ENCODE measurements around the gene PHLPP1. TPM values are rescaled to one million over a fixed set of nuclear protein-coding genes. Genes with fewer than 3 reads are reported as not detected.
A peak's percentile ranks its signal among the peaks of the same experiment; 100 is the strongest.

PHLPP1 gene
- total and polyA plus RNA-seq, 8 donors = 2.1 to 77.0 (median 12.5) TPM

DNA sequence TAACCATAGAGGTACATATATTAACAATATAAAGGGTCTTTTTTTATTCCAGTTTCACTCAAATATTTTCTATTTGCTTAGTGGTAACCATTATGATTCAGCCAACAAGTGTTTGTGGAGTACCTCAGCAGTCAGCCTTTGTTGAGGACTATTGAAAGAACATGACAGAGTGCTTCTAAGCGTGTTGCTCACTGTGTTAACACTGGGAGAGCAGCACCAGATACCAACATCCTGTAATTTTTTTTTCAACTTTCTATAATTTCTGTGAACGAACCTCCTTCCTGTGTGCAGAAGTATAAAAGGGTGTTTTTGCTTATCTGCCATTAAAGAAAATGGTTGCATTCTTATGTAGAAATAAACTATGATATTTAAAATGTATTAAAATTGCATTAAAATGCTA is 239.0 kb downstream of the PHLPP1 start:
- peak in 1 of 2 donors; percentile 61 for DNase-seq
- 54 to 73% (median 67%) methylated on average over 2 of the region's 2 CpGs for WGBS, 5 donors

DNA sequence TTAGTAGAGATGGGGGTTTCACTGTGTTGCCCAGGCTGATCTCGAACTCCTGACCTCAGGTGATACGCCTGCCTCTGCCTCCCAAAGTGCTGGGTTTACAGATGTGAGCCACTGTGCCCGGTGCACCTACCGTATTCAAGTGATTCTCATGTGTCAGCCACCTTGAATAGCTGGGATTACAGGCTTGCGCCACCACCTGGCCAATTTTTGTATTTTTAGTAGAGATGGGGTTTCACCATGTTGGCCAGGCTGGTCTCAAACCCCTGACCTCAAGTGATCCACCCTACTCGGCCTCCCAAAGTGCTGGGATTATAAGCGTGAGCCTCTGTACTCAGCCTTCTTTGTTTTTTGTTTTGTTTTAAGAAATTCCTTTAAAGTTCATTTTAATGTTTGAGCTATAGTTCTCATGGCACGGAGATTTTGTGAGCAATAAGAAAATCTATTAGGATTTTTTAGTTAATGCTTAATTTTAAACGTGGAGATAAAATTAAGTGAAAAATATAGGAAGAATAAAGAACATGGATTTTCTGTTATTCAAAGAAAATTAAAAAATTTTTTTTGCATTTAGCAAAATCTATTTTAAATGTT is 242.6 kb downstream of the PHLPP1 start:
- TF ChIP-seq EP300 (IDR thresholded peaks at IDR 0.05) = no peak
- TF ChIP-seq POLR2AphosphoS5 (IDR thresholded peaks at IDR 0.05) = no peak
- TF ChIP-seq, protein P1, sequence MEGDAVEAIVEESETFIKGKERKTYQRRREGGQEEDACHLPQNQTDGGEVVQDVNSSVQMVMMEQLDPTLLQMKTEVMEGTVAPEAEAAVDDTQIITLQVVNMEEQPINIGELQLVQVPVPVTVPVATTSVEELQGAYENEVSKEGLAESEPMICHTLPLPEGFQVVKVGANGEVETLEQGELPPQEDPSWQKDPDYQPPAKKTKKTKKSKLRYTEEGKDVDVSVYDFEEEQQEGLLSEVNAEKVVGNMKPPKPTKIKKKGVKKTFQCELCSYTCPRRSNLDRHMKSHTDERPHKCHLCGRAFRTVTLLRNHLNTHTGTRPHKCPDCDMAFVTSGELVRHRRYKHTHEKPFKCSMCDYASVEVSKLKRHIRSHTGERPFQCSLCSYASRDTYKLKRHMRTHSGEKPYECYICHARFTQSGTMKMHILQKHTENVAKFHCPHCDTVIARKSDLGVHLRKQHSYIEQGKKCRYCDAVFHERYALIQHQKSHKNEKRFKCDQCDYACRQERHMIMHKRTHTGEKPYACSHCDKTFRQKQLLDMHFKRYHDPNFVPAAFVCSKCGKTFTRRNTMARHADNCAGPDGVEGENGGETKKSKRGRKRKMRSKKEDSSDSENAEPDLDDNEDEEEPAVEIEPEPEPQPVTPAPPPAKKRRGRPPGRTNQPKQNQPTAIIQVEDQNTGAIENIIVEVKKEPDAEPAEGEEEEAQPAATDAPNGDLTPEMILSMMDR (IDR thresholded peaks at IDR 0.05) = peak in 4 of 7 experiments; percentile 19 to 36 (median 28)
- no peak for TF ChIP-seq POLR2A (IDR thresholded peaks at IDR 0.05)
- Histone ChIP-seq H3K27ac (no peak overlapping the region), H3K36me3 (peaks cover 0 to 17% (median 11%) of the 10 kb centered on the region in 4 donors), H3K4me3 (no peak overlapping the region), H3K9me3 (no peaks in the 10 kb centered on the region), H3K4me1 (peaks cover 0 to 11% (median 0%) of the 10 kb centered on the region in 4 donors), H3K27me3 (no peaks in the 10 kb centered on the region)
- WGBS, 5 donors = 68 to 86% (median 82%) methylated on average over 7 to 9 of the region's 9 CpGs
- peak; percentile 41 to 62 for DNase-seq
- intact Hi-C loops (cut with DNase I; ENCODE audit: low total_unique reads) = no loop called here

More for the DNA sequence above, 239.0 kb downstream of the PHLPP1 start:
- H3K27me3 ChIP-seq = no peaks in the 10 kb centered on the region
- no peak overlapping the region for H3K4me3 ChIP-seq
- TF ChIP-seq POLR2AphosphoS5 (IDR thresholded peaks at IDR 0.05) (no peak), EP300 (IDR thresholded peaks at IDR 0.05) (no peak), POLR2A (IDR thresholded peaks at IDR 0.05) (no peak)
- TF ChIP-seq, protein P1 (IDR thresholded peaks at IDR 0.05) = no peak
- H3K9me3 ChIP-seq = no peaks in the 10 kb centered on the region
- peaks cover 0 to 16% (median 0%) of the 10 kb centered on the region in 4 donors for H3K4me1 ChIP-seq
- peaks cover 0 to 15% (median 9%) of the 10 kb centered on the region in 4 donors for H3K36me3 ChIP-seq
- H3K27ac ChIP-seq = no peak overlapping the region
- intact Hi-C loops (cut with DNase I; ENCODE audit: low total_unique reads) = no loop called here

DNA sequence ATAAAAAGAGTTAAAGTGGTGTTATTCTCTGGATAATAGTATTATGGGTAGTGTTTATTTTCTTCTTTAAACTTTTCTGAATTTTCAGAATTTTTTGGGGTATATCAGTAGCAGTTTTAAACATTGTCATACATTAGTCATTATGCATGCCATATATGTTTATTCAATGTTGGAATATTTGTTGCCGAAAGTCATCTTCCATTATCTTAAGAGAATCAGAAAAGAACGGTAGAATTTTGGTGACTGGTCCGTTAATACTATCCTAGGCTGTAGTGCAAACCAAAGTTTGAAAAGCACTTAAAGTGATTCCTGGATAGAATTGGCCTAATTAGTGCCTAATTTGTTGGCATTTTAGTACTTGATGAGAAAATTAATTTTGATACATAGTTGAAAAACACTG is 244.1 kb downstream of the PHLPP1 start:
- no peak for DNase-seq
- no peaks in the 10 kb centered on the region for H3K27me3 ChIP-seq
- 93 to 98% (median 97%) methylated on average over 3 of the region's 3 CpGs for WGBS, 5 donors
- peaks cover 0 to 29% (median 24%) of the 10 kb centered on the region in 4 donors for H3K36me3 ChIP-seq
- H3K4me3 ChIP-seq = no peak overlapping the region
- H3K9me3 ChIP-seq = no peaks in the 10 kb centered on the region
- TF ChIP-seq POLR2A (IDR thresholded peaks at IDR 0.05) = no peak
- no peak for TF ChIP-seq POLR2AphosphoS5 (IDR thresholded peaks at IDR 0.05)
- TF ChIP-seq, protein P1 (IDR thresholded peaks at IDR 0.05) = no peak
- TF ChIP-seq EP300 (IDR thresholded peaks at IDR 0.05) = no peak
- intact Hi-C loops (cut with DNase I; ENCODE audit: low total_unique reads) = no loop called here
- H3K27ac ChIP-seq = no peak overlapping the region
- H3K4me1 ChIP-seq = peaks cover 0 to 8% (median 0%) of the 10 kb centered on the region in 4 donors

DNA sequence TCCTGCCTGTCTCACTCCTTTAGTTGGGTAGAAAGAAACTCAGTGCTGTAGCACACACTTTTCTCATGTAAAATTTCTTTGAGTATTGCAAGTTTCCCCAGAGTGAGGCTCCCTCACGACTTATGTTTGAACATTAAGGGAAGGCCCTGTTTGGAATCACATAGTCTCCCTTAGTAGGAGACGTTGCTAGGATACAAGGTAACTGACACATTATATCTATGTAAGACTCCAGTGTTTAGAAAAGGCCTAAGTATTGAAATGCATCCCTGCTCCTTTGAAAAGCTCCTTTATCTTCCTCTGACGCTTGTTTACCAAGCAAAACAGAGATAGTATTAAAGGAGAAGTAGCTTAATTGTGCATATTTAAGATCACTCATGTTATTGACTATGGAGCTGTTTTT is 248.2 kb downstream of the PHLPP1 start:
- Histone ChIP-seq H3K4me1 (peaks cover 0 to 8% (median 6%) of the 10 kb centered on the region in 4 donors), H3K27ac (peak overlapping the region in 1 of 5 donors; percentile 10), H3K4me3 (no peak overlapping the region), H3K27me3 (no peaks in the 10 kb centered on the region), H3K9me3 (no peaks in the 10 kb centered on the region), H3K36me3 (peaks cover 0 to 27% (median 22%) of the 10 kb centered on the region in 4 donors)
- WGBS, 5 donors = 20 to 46% (median 25%) methylated on average over 3 of the region's 3 CpGs
- TF ChIP-seq POLR2AphosphoS5 (IDR thresholded peaks at IDR 0.05) (no peak), POLR2A (IDR thresholded peaks at IDR 0.05) (no peak), EP300 (IDR thresholded peaks at IDR 0.05) (no peak)
- TF ChIP-seq, protein P1 (IDR thresholded peaks at IDR 0.05) = no peak
- intact Hi-C loops (cut with DNase I; ENCODE audit: low total_unique reads) = no loop called here
- no peak for DNase-seq

Measured in stomach (tissue), 9 donors.